ENCODE data around the gene IZUMO4.
A peak's percentile ranks its signal among the peaks of the same experiment; 100 is the strongest.
"Not testable (repeated sequence)": the region's sequence is repeated elsewhere in the genome, so short reads cannot be mapped to it uniquely, and the experiment has no call there.

IZUMO4 gene

GRCh38 chr19:2080336-2080988, 16.3 kb upstream of the IZUMO4 start:
- DNase-seq (ENCODE audit: low read depth) = no peak

- no peak for DNase-seq (ENCODE audit: low read depth)
These were observed 14.6 kb upstream of the IZUMO4 start for GRCh38 chr19:2081873-2082810.

GRCh38 chr19:2083174-2083854, 13.4 kb upstream of the IZUMO4 start:
- DNase-seq (ENCODE audit: low read depth) = no peak

- no peak for DNase-seq (ENCODE audit: low read depth)
These were observed 11.6 kb upstream of the IZUMO4 start for GRCh38 chr19:2084993-2085720.

GRCh38 chr19:2086695-2087620, 9.8 kb upstream of the IZUMO4 start:
- DNase-seq (ENCODE audit: low read depth) = not testable (repeated sequence)

GRCh38 chr19:2087621-2088100, 9.1 kb upstream of the IZUMO4 start:
- DNase-seq (ENCODE audit: low read depth) = no peak

GRCh38 chr19:2089001-2089711, 7.6 kb upstream of the IZUMO4 start:
- no peak for DNase-seq (ENCODE audit: low read depth)

- DNase-seq (ENCODE audit: low read depth) = no peak
These were observed 7.0 kb upstream of the IZUMO4 start for GRCh38 chr19:2089727-2090053.

GRCh38 chr19:2091926-2092525, 4.7 kb upstream of the IZUMO4 start:
- DNase-seq (ENCODE audit: low read depth) = not testable (repeated sequence)

- DNase-seq (ENCODE audit: low read depth) = peak; percentile 50
These were observed 658 bp upstream of the IZUMO4 start, which contains the start of gene MOB3A for GRCh38 chr19:2096034-2096479. MOB3A (minus strand) TSS chr19:2096326; CDS start chr19:2078560, 17,766 bp downstream.

- no peak for DNase-seq (ENCODE audit: low read depth)
These were observed 629 bp downstream of the IZUMO4 start for GRCh38 chr19:2097203-2097885.

GRCh38 chr19:2097886-2098327, 1.2 kb downstream of the IZUMO4 start:
- DNase-seq (ENCODE audit: low read depth) = no peak

- DNase-seq (ENCODE audit: low read depth) = no peak
These were observed 2.4 kb downstream of the IZUMO4 start for GRCh38 chr19:2099054-2099501.

GRCh38 chr19:2099937-2100718, 3.4 kb downstream of the IZUMO4 start:
- no peak for DNase-seq (ENCODE audit: low read depth)

- DNase-seq (ENCODE audit: low read depth) = no peak
These were observed 4.0 kb downstream of the IZUMO4 start for GRCh38 chr19:2100719-2101061.

- no peak for DNase-seq (ENCODE audit: low read depth)
These were observed 5.0 kb downstream of the IZUMO4 start for GRCh38 chr19:2101417-2102335.
